Limb (tissue), 2 donors: ENCODE results near the gene RERE.

Source experiments
- DNase-seq, 2 donors: peaks; one replicate each; pipeline ENCODE4 v3.0.0-alpha.2; 2016; ENCODE audit errors: extremely low spot score in 2 of 2

RERE gene

GRCh38 chr1:8312235-8313218 is 504.9 kb downstream of the RERE start:
- DNase-seq: no peak

- no peak for DNase-seq
Measured at GRCh38 chr1:8311068-8311718, 506.2 kb downstream of the RERE start.

- no peak for DNase-seq
Measured at GRCh38 chr1:8307628-8308027, 509.8 kb downstream of the RERE start.

- no peak for DNase-seq
Measured at GRCh38 chr1:8303876-8304275, 513.6 kb downstream of the RERE start.

GRCh38 chr1:8303141-8303540 is 514.3 kb downstream of the RERE start:
- DNase-seq: no peak
